ENCODE results near the gene AKR1B1. TPM values are rescaled to one million over a fixed set of nuclear protein-coding genes. Genes with fewer than 3 reads are reported as not detected.

AKR1B1 gene
- total RNA-seq, 1 donor from 2014 or later = 99.6 TPM

GRCh38 chr7:134433430-134433829, 25.5 kb downstream of the AKR1B1 start:
- H3K36me3 Mint-ChIP-seq (ENCODE audit: unreplicated experiment) = peaks cover under 1% of the 10 kb centered on the region
- peaks cover 2% of the 10 kb centered on the region for H3K27me3 Mint-ChIP-seq (ENCODE audit: unreplicated experiment)
- H3K9me3 Mint-ChIP-seq (ENCODE audit: unreplicated experiment) = no peaks in the 10 kb centered on the region
- no peak overlapping the region for H3K27ac Mint-ChIP-seq (ENCODE audit: unreplicated experiment)
- DNase-seq = no peak
- H3K4me1 Mint-ChIP-seq (ENCODE audit: low read depth, unreplicated experiment) = peaks cover 16% of the 10 kb centered on the region
- H3K4me3 Mint-ChIP-seq (ENCODE audit: unreplicated experiment) = peak overlapping the region; percentile 9
- no peak for TF ChIP-seq CTCF (IDR thresholded peaks at IDR 0.05; ENCODE audit: partially characterized antibody, unreplicated experiment)

- peak overlapping the region; percentile 91 for H3K4me3 Mint-ChIP-seq (ENCODE audit: unreplicated experiment)
- peaks cover 2% of the 10 kb centered on the region for H3K27me3 Mint-ChIP-seq (ENCODE audit: unreplicated experiment)
- peaks cover 16% of the 10 kb centered on the region for H3K4me1 Mint-ChIP-seq (ENCODE audit: low read depth, unreplicated experiment)
- DNase-seq = peak; percentile 85
- no peaks in the 10 kb centered on the region for H3K36me3 Mint-ChIP-seq (ENCODE audit: unreplicated experiment)
- TF ChIP-seq CTCF (IDR thresholded peaks at IDR 0.05; ENCODE audit: partially characterized antibody, unreplicated experiment) = peak; percentile 76
- no peaks in the 10 kb centered on the region for H3K9me3 Mint-ChIP-seq (ENCODE audit: unreplicated experiment)
- H3K27ac Mint-ChIP-seq (ENCODE audit: unreplicated experiment) = peak overlapping the region; percentile 80
Measured at GRCh38 chr7:134432296-134433152, 26.4 kb downstream of the AKR1B1 start.

- no peak for DNase-seq
- H3K4me1 Mint-ChIP-seq (ENCODE audit: low read depth, unreplicated experiment) = peaks cover 16% of the 10 kb centered on the region
- H3K27ac Mint-ChIP-seq (ENCODE audit: unreplicated experiment) = peak overlapping the region; percentile 80
- H3K9me3 Mint-ChIP-seq (ENCODE audit: unreplicated experiment) = no peaks in the 10 kb centered on the region
- no peak for TF ChIP-seq CTCF (IDR thresholded peaks at IDR 0.05; ENCODE audit: partially characterized antibody, unreplicated experiment)
- H3K4me3 Mint-ChIP-seq (ENCODE audit: unreplicated experiment) = peak overlapping the region; percentile 91
- no peaks in the 10 kb centered on the region for H3K36me3 Mint-ChIP-seq (ENCODE audit: unreplicated experiment)
- peaks cover 2% of the 10 kb centered on the region for H3K27me3 Mint-ChIP-seq (ENCODE audit: unreplicated experiment)
Measured at GRCh38 chr7:134431815-134432214, 27.1 kb downstream of the AKR1B1 start.

- no peak overlapping the region for H3K27ac Mint-ChIP-seq (ENCODE audit: unreplicated experiment)
- peaks cover 2% of the 10 kb centered on the region for H3K27me3 Mint-ChIP-seq (ENCODE audit: unreplicated experiment)
- no peak overlapping the region for H3K4me3 Mint-ChIP-seq (ENCODE audit: unreplicated experiment)
- peaks cover 13% of the 10 kb centered on the region for H3K4me1 Mint-ChIP-seq (ENCODE audit: low read depth, unreplicated experiment)
- no peaks in the 10 kb centered on the region for H3K9me3 Mint-ChIP-seq (ENCODE audit: unreplicated experiment)
- H3K36me3 Mint-ChIP-seq (ENCODE audit: unreplicated experiment) = no peaks in the 10 kb centered on the region
- no peak for TF ChIP-seq CTCF (IDR thresholded peaks at IDR 0.05; ENCODE audit: partially characterized antibody, unreplicated experiment)
- DNase-seq = no peak
Measured at GRCh38 chr7:134429481-134429880, 29.4 kb downstream of the AKR1B1 start.

GRCh38 chr7:134428942-134429341, 30.0 kb downstream of the AKR1B1 start:
- no peak for TF ChIP-seq CTCF (IDR thresholded peaks at IDR 0.05; ENCODE audit: partially characterized antibody, unreplicated experiment)
- H3K27me3 Mint-ChIP-seq (ENCODE audit: unreplicated experiment) = peaks cover 2% of the 10 kb centered on the region
- H3K27ac Mint-ChIP-seq (ENCODE audit: unreplicated experiment) = no peak overlapping the region
- DNase-seq = no peak
- no peak overlapping the region for H3K4me3 Mint-ChIP-seq (ENCODE audit: unreplicated experiment)
- peaks cover 2% of the 10 kb centered on the region for H3K36me3 Mint-ChIP-seq (ENCODE audit: unreplicated experiment)
- H3K9me3 Mint-ChIP-seq (ENCODE audit: unreplicated experiment) = no peaks in the 10 kb centered on the region
- H3K4me1 Mint-ChIP-seq (ENCODE audit: low read depth, unreplicated experiment) = peaks cover 13% of the 10 kb centered on the region
